ENCODE results near the gene AQP5. TPM values are rescaled to one million over a fixed set of nuclear protein-coding genes. Genes with fewer than 3 reads are reported as not detected.
A peak's percentile ranks its signal among the peaks of the same experiment; 100 is the strongest.

Gene AQP5
- polyA plus RNA-seq, 3 donors from 2014 or later: not detected

DNA sequence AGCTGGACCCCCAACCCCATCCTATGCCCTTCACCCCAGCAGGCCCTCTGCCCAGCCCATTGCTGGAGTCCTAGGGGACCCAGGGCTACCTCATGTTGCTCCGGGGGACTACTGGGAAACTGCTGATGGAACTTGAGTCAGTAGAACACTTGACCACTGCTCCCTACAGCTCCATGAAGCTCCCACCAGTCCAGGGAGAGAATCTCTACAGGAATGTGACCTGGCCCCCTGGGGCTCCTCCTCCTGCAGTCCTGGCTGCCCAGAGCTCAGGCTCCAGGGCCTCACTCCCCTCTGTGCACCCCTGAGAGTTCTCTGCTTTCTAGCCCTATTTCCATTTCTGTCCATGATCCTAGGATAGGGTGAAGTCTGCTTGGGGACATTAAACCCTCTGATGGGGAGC lies 22.0 kb upstream of the AQP5 start:
- no peak for DNase-seq
- Mint-ChIP-seq H3K27ac (no peak overlapping the region), H3K4me3 (no peak overlapping the region)

DNA sequence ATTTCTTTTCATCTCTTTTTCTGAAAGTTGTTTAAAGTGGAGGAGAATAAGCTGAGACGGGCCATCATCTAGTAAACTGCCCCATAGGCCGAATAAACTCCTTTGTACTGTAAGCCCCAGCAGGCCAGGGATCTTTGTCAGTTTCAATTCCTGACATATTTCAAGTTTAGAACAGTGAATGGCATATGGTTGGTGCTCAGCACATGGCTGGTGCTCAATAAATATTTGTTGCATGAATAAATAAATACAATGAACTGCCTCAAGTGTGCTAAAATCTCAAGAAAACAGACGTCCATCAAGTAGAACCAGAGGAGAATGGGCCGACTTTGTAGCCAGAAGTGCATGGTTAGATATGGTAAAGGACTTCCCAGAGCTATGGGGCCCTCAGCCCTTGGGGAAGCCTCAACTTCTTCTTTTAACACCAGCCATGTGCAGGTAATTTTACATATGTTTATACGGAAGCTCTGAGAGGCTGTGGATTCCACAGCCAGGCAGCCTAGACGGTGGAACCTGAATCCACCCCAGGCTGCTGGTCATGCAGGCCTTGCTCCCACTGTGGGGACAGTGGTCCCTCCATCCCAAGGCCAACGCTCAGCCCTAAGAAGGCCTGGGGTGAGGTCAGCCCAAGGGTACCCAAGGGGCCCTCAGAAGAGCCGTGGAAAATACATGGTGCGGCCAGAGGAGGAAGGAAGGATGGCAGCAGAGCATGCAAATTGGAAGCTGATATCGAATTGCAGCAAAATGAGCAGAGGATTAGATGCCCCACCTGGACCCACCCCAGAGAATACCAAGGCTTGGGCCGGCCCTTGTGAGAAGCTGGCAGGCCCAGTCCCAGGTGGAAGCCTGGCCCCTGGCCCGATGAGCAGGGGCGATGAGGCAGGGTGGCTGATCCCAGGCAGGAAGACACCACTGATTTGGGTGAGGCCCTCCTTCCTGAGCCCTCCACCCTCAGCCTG lies 19.8 kb upstream of the AQP5 start:
- H3K27me3 Mint-ChIP-seq (ENCODE audit: low read depth in 3 of 3): peaks cover 0 to 9% (median 2%) of the 10 kb centered on the region in 3 donors
- DNase-seq: no peak
- H3K9me3 Mint-ChIP-seq: no peaks in the 10 kb centered on the region
- H3K36me3 Mint-ChIP-seq: no peaks in the 10 kb centered on the region
- no peak overlapping the region for H3K4me3 Mint-ChIP-seq
- H3K27ac Mint-ChIP-seq: no peak overlapping the region
- peaks cover 7 to 14% of the 10 kb centered on the region in 2 donors for H3K4me1 Mint-ChIP-seq

More for the DNA sequence above, 22.0 kb upstream of the AQP5 start:
- Mint-ChIP-seq H3K27me3 (ENCODE audit: low read depth in 3 of 3) (peaks cover 0 to 12% (median 6%) of the 10 kb centered on the region in 3 donors), H3K9me3 (no peaks in the 10 kb centered on the region), H3K36me3 (no peaks in the 10 kb centered on the region), H3K4me1 (no peaks in the 10 kb centered on the region)

DNA sequence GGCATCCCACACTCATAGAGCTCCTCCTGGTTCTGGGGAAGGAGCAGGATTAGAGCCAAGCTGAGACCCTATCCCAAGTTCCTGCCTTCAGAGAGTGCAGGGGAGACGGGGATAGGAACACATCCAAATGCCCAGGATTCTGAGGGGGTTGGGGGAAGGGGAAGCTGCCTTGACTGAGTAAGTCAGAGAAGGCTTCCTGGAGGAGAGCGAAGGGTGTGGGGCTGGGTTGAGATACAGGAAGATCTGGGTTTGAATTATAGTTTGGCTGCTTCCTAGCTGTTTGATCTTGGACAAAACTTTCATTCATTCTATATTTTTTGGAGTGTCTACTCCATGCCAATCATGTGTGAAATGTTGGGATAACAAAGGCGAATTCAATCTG lies 19.2 kb upstream of the AQP5 start:
- Mint-ChIP-seq H3K9me3 (no peaks in the 10 kb centered on the region), H3K4me3 (no peak overlapping the region), H3K27ac (no peak overlapping the region)

DNA sequence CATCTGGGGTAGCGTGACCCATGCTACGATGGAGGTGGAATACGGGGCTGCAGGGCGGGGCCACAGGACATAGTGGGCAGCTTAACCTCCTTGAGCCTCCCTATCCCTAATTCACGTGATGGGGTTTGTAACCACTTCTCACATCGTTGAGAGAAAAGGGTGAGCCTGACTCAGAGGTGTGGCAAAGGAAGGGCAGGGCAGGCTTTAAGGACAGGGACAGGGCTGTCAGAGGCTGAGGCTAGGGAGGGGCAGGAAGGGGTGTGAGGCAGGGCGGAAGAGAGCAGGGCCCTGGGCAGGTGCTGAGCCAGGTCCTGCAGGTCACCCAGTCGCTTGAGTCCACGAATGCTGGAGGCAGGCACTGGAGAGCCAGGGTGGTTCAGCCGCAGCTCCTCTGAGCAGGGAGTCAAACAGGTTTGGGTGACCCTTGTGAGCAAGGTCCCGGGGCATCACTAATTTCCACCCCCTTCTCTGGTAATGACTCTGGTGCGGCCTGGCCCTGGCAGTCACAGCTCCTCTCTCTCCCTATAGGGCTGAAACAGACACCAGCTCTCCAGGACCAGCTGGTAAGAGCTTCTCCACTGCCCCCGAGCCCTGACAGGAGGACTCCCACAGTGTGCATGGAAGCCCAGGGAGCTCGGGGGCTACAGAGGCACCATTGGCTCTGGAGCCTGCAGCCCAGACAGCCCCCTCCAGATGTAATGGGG lies 18.6 kb upstream of the AQP5 start:
- Mint-ChIP-seq H3K27ac (no peak overlapping the region), H3K4me1 (peaks cover 7 to 14% of the 10 kb centered on the region in 2 donors), H3K4me3 (no peak overlapping the region), H3K36me3 (no peaks in the 10 kb centered on the region), H3K27me3 (ENCODE audit: low read depth in 3 of 3) (peaks cover 0 to 5% (median 2%) of the 10 kb centered on the region in 3 donors), H3K9me3 (no peaks in the 10 kb centered on the region)
- DNase-seq: no peak

More for the DNA sequence above, 19.2 kb upstream of the AQP5 start:
- DNase-seq: no peak
- Mint-ChIP-seq H3K27me3 (ENCODE audit: low read depth in 3 of 3) (peaks cover 0 to 5% (median 2%) of the 10 kb centered on the region in 3 donors), H3K36me3 (no peaks in the 10 kb centered on the region), H3K4me1 (peaks cover 7 to 14% of the 10 kb centered on the region in 2 donors)

DNA sequence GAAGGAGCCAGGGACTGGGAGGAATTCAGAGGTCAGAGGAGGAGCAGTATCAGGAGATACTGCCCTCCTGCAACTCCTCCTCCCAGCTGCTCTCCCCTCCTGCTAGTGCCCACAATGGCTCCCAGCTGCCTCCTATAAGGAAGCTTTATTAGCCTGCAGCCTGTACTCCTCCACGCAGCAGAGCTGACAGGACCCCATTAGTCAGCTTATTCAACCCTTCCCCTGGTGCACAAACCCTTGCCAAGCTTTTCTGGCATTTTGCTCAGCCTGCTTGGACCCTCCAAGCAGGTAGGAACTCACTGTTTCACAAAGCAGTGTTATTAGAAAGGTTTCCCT lies 18.1 kb upstream of the AQP5 start:
- Mint-ChIP-seq H3K27ac (peak overlapping the region in 1 of 6 donors; percentile 30), H3K27me3 (ENCODE audit: low read depth in 3 of 3) (peaks cover 0 to 5% (median 0%) of the 10 kb centered on the region in 3 donors), H3K9me3 (no peaks in the 10 kb centered on the region), H3K4me3 (no peak overlapping the region), H3K4me1 (peaks cover 7 to 14% of the 10 kb centered on the region in 2 donors), H3K36me3 (no peaks in the 10 kb centered on the region)
- DNase-seq: no peak

DNA sequence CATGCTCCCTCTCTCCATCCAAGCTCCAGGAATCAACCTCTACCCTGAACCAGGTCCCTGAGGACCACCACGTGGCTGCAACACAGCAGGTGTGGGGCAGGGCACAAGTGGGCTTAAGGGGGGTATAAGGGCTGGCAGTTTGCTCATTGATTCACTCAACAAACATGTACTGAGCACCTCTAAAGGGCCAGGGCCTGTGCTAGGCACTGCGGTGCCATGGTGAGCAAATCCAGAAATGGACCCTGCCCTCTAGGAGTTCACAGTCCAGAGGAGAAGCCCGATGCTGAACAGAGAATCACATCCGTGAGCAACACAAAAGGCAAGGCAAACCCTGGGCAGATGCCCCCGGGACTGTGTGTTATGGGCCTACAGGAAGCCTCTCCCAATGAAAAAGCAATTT lies 17.6 kb upstream of the AQP5 start:
- Mint-ChIP-seq H3K4me3 (no peak overlapping the region), H3K36me3 (no peaks in the 10 kb centered on the region), H3K27ac (peak overlapping the region in 2 of 6 donors; percentile 16 to 30), H3K4me1 (peaks cover 7 to 14% of the 10 kb centered on the region in 2 donors), H3K27me3 (ENCODE audit: low read depth in 3 of 3) (peaks cover 0 to 5% (median 0%) of the 10 kb centered on the region in 3 donors), H3K9me3 (no peaks in the 10 kb centered on the region)
- no peak for DNase-seq

DNA sequence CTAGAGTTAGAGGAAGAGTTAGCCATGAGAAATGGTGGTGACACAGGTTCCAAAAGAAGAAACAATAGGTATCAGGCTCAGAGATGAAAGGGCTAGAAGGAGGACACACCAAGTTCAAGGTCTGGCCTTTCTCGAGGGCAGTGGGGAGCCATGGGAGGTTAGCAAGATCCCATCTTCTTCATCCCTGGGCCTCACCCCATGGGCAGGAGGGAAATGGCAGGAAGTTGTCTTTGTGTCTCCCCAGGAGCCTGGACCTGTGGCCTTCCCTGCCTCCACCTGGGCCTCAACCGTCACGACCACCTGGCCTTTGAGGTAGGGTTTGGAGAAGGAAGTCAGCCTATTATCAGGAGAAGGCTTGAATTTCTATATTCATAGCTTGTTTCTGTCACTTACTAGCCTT lies 17.0 kb upstream of the AQP5 start:
- Mint-ChIP-seq H3K27ac (peak overlapping the region in 1 of 6 donors; percentile 87), H3K4me3 (peak overlapping the region in 3 of 5 donors; percentile 87 to 89 (median 87)), H3K4me1 (peaks cover 7 to 14% of the 10 kb centered on the region in 2 donors), H3K9me3 (no peaks in the 10 kb centered on the region), H3K36me3 (no peaks in the 10 kb centered on the region), H3K27me3 (ENCODE audit: low read depth in 3 of 3) (peaks cover 0 to 5% (median under 1%) of the 10 kb centered on the region in 3 donors)
- no peak for DNase-seq

DNA sequence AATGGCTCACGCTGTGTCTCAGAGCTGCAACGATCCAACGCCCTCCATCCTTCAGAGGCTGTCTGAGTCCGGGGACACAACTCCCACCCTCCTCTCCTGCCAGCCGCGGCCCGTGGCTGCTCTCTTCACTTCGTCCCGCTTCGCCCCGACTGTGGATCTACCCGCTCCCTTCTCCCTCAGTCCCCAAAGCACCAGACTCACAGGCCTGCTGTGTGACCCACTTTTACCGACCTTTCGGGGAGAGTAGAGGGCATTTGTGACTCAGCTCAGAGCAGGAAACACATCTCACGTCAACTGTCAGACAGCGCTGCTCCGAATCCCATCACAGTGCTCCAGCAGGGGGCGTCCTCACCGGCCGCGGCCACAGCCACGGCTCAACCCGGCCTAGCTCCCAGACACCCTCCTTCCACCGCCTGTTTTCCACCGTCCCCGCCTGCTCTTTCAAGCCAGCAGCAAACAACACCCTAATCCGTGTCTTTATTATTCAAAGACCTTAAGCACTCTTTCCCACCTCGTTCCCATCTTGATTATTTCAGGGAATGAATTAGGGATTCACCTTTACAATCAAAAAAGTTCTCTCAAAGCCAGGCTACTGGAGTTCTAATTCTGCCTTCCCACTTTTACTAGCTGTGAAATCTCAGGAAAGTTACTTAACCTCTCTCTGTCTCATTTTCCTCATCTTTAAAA lies 16.1 kb upstream of the AQP5 start:
- Mint-ChIP-seq H3K9me3 (no peaks in the 10 kb centered on the region), H3K4me3 (peak overlapping the region; percentile 85 to 89 (median 87)), H3K4me1 (peaks cover 7 to 14% of the 10 kb centered on the region in 2 donors), H3K36me3 (no peaks in the 10 kb centered on the region), H3K27ac (peak overlapping the region; percentile 66 to 94 (median 86)), H3K27me3 (ENCODE audit: low read depth in 3 of 3) (peaks cover 0 to 5% (median 2%) of the 10 kb centered on the region in 3 donors)
- peak; percentile 56 to 71 (median 63) for DNase-seq

DNA sequence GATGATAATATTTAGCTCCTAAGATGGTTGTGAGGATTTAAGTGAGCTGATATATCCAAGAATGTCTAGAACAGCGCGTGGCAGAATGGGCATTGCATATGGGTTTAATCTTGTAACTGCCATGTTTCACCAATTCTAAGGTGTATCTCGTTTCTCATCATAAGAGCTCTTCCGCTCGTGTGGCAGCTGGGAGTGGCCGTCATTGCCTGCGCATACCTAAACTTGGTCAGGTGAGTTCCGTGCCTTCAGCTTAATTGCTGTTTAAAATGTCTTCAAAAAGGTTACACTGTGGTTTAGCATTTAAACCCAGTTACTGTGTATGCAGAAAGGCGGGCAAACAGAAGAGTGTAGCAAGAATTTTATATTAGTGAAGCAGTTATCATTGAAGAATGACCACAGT lies 15.6 kb upstream of the AQP5 start:
- Mint-ChIP-seq H3K9me3 (no peaks in the 10 kb centered on the region), H3K4me3 (peak overlapping the region in 2 of 5 donors; percentile 87), H3K27ac (peak overlapping the region in 3 of 6 donors; percentile 24 to 87 (median 60)), H3K27me3 (ENCODE audit: low read depth in 3 of 3) (peaks cover 2 to 5% (median 4%) of the 10 kb centered on the region in 3 donors), H3K4me1 (peaks cover 7 to 14% of the 10 kb centered on the region in 2 donors), H3K36me3 (no peaks in the 10 kb centered on the region)
- DNase-seq: no peak

DNA sequence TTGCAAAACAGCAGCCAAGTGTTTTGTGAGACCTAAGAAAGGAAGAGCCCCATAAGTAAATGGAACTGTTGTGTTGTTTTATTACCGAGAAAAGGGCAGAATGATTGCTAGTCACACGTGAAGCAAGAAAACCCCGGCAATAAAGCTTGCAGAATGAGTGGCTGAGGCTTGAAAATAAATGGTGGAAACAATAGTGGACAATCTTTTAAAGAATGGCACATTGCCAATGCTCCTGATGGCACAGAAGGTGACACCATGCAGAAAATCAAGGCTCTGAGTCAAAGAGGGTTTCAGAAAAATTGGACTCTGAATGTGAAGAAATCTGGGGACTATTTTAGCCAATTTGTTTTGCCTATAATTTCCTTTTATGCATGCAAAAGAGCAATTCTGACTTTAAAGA lies 15.2 kb upstream of the AQP5 start:
- peaks cover 3 to 5% (median 5%) of the 10 kb centered on the region in 3 donors for H3K27me3 Mint-ChIP-seq (ENCODE audit: low read depth in 3 of 3)
- no peak overlapping the region for H3K27ac Mint-ChIP-seq
- DNase-seq: no peak
- no peaks in the 10 kb centered on the region for H3K36me3 Mint-ChIP-seq
- no peak overlapping the region for H3K4me3 Mint-ChIP-seq
- H3K4me1 Mint-ChIP-seq: peaks cover 7 to 14% of the 10 kb centered on the region in 2 donors
- no peaks in the 10 kb centered on the region for H3K9me3 Mint-ChIP-seq

DNA sequence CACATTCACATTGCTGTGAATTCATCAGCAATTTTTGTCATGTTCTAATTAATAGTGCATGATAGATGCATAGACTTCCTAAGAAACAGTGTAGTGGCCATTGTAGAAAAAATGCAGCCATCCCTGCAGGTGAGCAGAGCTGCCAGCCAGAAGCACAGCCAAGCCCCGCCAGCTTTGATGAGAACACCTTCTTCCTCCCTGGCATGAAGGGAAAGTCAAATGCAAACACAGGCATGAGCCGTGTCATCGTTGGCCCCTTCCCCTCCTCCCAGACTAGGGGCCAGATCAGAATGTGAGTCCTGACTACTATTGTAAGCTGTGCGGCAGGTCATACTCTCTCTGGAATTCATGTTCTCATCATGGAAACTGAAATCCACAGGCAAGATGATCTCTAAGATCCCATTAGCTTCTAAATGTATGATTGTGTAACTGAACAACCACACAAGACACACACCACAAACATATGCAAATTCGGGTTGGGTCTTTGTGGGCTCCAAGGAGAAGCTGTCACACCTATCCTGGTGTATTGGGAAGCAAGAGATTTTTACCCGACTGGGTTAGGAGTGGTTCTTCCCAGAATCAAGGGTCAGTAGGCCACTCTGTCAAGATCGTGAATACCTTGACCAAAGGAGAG lies 14.0 kb upstream of the AQP5 start:
- Mint-ChIP-seq H3K27ac (no peak overlapping the region), H3K27me3 (ENCODE audit: low read depth in 3 of 3) (peaks cover 3 to 5% (median 5%) of the 10 kb centered on the region in 3 donors), H3K4me3 (no peak overlapping the region), H3K4me1 (peaks cover 7 to 14% of the 10 kb centered on the region in 2 donors), H3K9me3 (no peaks in the 10 kb centered on the region), H3K36me3 (no peaks in the 10 kb centered on the region)
- DNase-seq: no peak

DNA sequence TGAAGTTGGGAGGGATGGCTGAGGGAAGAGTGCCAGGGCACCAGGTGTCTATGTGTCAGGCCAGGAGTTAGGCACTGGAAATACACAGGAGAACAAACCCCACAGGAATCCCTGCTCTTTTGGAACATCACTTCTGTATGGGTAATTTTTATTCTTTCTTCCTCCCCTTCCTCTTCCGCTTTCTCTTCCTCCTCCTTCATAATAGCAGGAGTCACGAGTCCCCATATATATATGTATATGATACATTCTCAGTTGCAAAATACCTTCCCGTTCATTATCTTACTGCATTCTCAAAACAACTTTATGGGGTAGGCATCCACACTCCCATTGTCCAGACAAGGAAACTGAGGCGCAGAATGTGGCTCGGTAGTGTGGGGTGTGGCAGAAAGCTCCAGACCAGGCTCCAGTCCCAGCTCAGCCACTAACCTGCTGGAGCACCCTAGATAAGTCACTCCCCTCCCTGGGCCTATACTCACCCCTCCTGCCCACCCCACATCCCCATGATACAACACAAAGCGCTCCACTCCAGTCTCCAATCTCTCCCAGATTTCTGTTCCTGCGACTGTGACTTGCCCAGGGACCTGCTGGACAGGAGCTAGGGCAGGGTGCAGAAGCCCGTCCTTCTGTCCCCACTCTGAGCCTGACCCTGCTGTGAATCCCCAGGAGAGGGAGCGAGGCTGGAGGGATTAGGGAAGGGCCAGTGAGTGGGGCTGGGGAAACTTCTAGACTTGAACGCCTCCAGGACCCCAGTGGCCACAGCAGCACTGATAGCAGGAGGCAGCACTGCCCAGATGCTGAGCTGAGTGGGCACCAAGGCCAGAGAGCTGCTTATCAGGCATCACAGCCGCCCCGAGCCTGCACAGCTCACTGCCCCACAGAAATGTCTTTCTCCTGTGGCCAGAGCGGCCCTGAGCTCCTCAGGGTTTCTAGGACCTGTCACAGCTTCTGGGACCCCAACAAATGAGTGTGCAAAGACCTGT lies 12.5 kb upstream of the AQP5 start:
- Mint-ChIP-seq H3K36me3 (no peaks in the 10 kb centered on the region), H3K9me3 (no peaks in the 10 kb centered on the region), H3K4me3 (no peak overlapping the region), H3K27me3 (ENCODE audit: low read depth in 3 of 3) (peaks cover 4 to 5% (median 5%) of the 10 kb centered on the region in 3 donors), H3K27ac (no peak overlapping the region), H3K4me1 (peaks cover 7 to 14% of the 10 kb centered on the region in 2 donors)
- no peak for DNase-seq
